Ovary (tissue), 9 donors: ENCODE data around the gene CACNA2D3. TPM values are rescaled to one million over a fixed set of nuclear protein-coding genes. Genes with fewer than 3 reads are reported as not detected.

Experiments
- DNase-seq, 5 donors: peaks; one replicate each; pipeline ENCODE4 v3.0.0-alpha.2; 2019 to 2020
- H3K27ac ChIP-seq, 2 donors: fragments of 200-600 bp; one replicate each; pipeline versions ENCODE4 v1.5.1 to v1.8.0; 2019 to 2022
- H3K27me3 ChIP-seq: fragments of 200-600 bp; one replicate; pipeline ENCODE4 v1.8.0; 2022
- H3K36me3 ChIP-seq: fragments of 200-600 bp; sonication (generic); one replicate; pipeline ENCODE4 v1.5.1; 2019
- H3K4me1 ChIP-seq: one replicate; pipeline ENCODE4 v1.8.1; 2013; ENCODE audit warnings: mild to moderate bottlenecking, moderate library complexity; ENCODE audit not compliant: insufficient read depth
- H3K4me3 ChIP-seq: fragments of 200-600 bp; sonication (generic); one replicate; pipeline ENCODE4 v1.5.1; 2017
- H3K9me3 ChIP-seq, 2 donors: fragments of 200-600 bp in 1 of 2; sonication (generic) in 1 of 2; one replicate each; pipeline versions ENCODE4 v1.5.1 to v1.8.1; 2013 to 2019; ENCODE audit warnings: mild to moderate bottlenecking in 1 of 2, moderate library complexity in 1 of 2
- EP300 ChIP-seq: sonication (generic); formaldehyde crosslinking; IDR thresholded peaks from one replicate; pipeline ENCODE4 v1.6.1; 2017; ENCODE audit warnings: antibody characterized with exemption
- POLR2A ChIP-seq: fragments of 450-650 bp; IDR thresholded peaks from one replicate; pipeline ENCODE4 v1.6.1; 2017; ENCODE audit warnings: antibody characterized with exemption, mild to moderate bottlenecking, moderate library complexity
- WGBS, 3 donors: extraction: QIAGEN DNeasy Blood & Tissue Kit in 1 of 3; methylation state at CpG; one replicate each; pipeline versions ENCODE4 v1.1.5 to v1.1.7; 2013 to 2017; 5-methylcytosine and 5-hydroxymethylcytosine counted together
- intact Hi-C, 4 donors: fragments of 100-400 bp; cut with DNase I; formaldehyde crosslinking; loops; one replicate each; pipeline versions ENCODE4 v1.11.0 to v1.15.1; 2022 to 2023
- polyA plus RNA-seq, 2 donors: library from polyadenylated mRNA; stranded (reverse); fragments of 200-250 nt in 1 of 2; fragments of 350-450 nt in 1 of 2; fragmentation: Illumina TruSeq in 1 of 2; extraction: RNeasy Lipid Tissue Mini Kit (QIAGEN cat#74804) in 1 of 2; gene quantifications; one replicate each; pipeline ENCODE4 v1.2.3, GENCODE V29; 2013 to 2014
- total RNA-seq, 7 donors: library from RNA; depleted of rRNA in 2 of 7; stranded (reverse); fragments of >200 nt in 2 of 7; fragmentation: NEBNext Ultra II Directional in 3 of 7; extraction: Animal tissue kit (Norgen Biotek cat#: 25700) in 3 of 7; gene quantifications; one replicate each; pipeline versions ENCODE4 v1.1.0 to v1.2.4, GENCODE V29; 2016 to 2023
- TF ChIP-seq, protein P1 (sequence below), 3 donors: fragments of 450-650 bp in 2 of 3; fragments of 200-600 bp in 1 of 3; IDR thresholded peaks; one replicate each; pipeline versions ENCODE4 v1.5.1 to v1.8.0; 2016 to 2022; ENCODE audit warnings: antibody characterized with exemption in 3 of 3, mild to moderate bottlenecking in 1 of 3
- donor health status: DM: no; HTN: no; CAD: no; lungs with moderate emphysema.
- donor health status: DM: no; HTN: no; CAD: no.
- donor health status: Bipolar disorder and iron deficiency.
- donor health status: DM: yes; HTN: yes; CAD: no.
- donor health status: DM: no; HTN: no; CAD: no.
- donor health status: DM: yes; HTN: yes; CAD: no.

CACNA2D3 gene
- total and polyA plus RNA-seq, 9 donors, result 2.0 to 10.1 (median 4.7) TPM

DNA sequence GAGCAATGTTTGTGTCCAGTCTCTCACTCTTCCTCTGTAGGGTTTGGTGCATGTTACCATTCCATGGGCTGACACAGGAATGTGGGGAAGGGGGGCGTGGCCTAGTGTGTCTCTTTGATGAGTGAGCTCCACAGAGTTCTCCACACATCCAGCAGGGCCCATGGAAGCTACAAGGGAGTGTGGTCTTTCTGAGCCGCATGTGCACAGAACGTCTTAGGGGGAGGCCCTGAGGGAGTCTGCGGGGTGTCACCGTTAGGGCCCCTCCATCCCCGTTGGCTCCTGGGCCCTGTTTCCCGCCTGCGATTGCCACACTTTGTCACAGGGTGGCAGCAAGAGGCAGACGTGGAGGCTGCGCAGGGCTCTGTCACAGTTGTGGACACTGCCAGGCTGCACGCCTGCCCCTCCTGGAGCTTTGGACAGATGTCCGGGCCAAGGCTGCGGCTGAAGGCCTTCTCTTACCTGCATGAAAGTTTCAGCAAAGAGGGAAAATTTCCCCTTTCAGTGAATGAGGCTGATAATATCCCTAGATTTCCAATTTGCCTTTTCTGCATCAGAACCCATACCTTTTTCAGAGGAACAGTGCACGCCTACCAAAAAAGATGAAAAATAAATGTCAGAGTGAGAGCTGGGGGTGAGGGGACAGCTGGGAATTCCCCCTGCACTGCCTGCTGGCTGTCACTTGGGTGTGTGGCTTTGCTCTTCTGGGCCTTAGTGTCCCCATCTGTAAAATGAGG, 24.3 kb downstream of the CACNA2D3 start:
- Histone ChIP-seq H3K9me3 (no peaks in the 10 kb centered on the region), H3K27me3 (no peaks in the 10 kb centered on the region), H3K4me1 (peaks cover 4% of the 10 kb centered on the region), H3K4me3 (no peak overlapping the region), H3K27ac (no peak overlapping the region), H3K36me3 (no peaks in the 10 kb centered on the region)
- peak; percentile 11 to 54 (median 45) for DNase-seq
- 11 to 19% (median 18%) methylated on average over 14 of the region's 14 CpGs for WGBS, 3 donors
- no peak for TF ChIP-seq EP300
- TF ChIP-seq, protein P1, sequence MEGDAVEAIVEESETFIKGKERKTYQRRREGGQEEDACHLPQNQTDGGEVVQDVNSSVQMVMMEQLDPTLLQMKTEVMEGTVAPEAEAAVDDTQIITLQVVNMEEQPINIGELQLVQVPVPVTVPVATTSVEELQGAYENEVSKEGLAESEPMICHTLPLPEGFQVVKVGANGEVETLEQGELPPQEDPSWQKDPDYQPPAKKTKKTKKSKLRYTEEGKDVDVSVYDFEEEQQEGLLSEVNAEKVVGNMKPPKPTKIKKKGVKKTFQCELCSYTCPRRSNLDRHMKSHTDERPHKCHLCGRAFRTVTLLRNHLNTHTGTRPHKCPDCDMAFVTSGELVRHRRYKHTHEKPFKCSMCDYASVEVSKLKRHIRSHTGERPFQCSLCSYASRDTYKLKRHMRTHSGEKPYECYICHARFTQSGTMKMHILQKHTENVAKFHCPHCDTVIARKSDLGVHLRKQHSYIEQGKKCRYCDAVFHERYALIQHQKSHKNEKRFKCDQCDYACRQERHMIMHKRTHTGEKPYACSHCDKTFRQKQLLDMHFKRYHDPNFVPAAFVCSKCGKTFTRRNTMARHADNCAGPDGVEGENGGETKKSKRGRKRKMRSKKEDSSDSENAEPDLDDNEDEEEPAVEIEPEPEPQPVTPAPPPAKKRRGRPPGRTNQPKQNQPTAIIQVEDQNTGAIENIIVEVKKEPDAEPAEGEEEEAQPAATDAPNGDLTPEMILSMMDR (IDR thresholded peaks at IDR 0.05), result peak in 2 of 3 donors; percentile 11 to 44
- intact Hi-C loops, result no loop called here

DNA sequence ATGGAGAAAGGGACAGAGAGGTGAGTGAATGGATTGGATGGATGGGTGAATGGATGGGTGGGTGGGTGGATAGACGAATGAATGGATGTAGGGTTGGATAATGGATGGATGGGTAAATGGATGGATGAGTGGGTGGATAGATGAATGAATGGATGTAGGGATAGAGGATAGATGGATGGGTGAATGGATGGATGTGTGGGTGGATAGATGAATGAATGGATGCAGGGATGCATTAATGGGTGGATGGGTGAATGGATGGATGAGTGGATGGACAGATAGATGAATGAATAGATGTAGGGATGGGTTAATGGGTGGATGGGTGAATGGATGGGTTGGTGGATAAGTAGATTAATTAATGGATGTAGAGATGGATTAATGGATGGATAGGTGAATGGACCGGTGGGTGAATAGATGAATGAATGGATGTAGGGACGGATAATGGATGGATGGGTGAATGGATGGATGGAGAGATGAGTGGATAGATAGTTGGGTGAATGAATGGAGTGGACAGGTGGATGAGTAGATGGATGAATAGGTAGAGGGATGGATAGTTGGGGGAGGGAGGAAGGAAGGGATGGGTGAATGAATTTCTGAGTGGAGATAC, 28.6 kb downstream of the CACNA2D3 start:
- Histone ChIP-seq H3K27ac (no peak overlapping the region), H3K4me1 (peaks cover 6% of the 10 kb centered on the region), H3K9me3 (no peaks in the 10 kb centered on the region), H3K36me3 (no peaks in the 10 kb centered on the region), H3K4me3 (no peak overlapping the region), H3K27me3 (no peaks in the 10 kb centered on the region)
- no peak for DNase-seq
- TF ChIP-seq POLR2A, result no peak
- 93 to 96% (median 94%) methylated on average over 3 of the region's 3 CpGs for WGBS, 3 donors
- intact Hi-C loops, result no loop called here

DNA sequence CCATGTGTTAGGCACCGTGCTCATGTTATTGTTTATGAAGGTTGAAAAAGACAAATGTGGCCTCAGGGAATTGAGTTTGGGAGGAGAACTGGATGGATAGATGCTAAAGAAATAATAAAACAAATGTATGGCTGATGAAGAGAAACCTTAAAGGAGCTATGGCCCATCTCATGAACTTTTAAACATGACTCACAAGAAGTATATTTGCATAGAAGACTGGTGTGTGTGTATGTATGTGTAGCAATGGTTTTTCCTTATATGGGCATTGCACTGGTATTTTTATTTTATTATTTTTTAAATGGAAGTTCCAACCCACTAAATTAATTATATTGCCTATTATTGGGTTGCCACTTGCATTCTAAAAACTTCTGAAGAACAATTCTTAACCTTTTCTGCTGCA, 31.1 kb downstream of the CACNA2D3 start:
- WGBS, 3 donors, result 34 to 69% (median 58%) methylated on average over 1 of the region's 1 CpG
- peaks cover 3% of the 10 kb centered on the region for H3K4me1 ChIP-seq
- intact Hi-C loops, result no loop called here
- DNase-seq, result no peak
- H3K4me3 ChIP-seq, result no peak overlapping the region
- H3K27ac ChIP-seq, result no peak overlapping the region
- TF ChIP-seq, protein P1 (IDR thresholded peaks at IDR 0.05), result no peak
- no peak for TF ChIP-seq EP300
- no peak for TF ChIP-seq POLR2A
- H3K9me3 ChIP-seq, result no peaks in the 10 kb centered on the region
- no peaks in the 10 kb centered on the region for H3K27me3 ChIP-seq
- H3K36me3 ChIP-seq, result no peaks in the 10 kb centered on the region

DNA sequence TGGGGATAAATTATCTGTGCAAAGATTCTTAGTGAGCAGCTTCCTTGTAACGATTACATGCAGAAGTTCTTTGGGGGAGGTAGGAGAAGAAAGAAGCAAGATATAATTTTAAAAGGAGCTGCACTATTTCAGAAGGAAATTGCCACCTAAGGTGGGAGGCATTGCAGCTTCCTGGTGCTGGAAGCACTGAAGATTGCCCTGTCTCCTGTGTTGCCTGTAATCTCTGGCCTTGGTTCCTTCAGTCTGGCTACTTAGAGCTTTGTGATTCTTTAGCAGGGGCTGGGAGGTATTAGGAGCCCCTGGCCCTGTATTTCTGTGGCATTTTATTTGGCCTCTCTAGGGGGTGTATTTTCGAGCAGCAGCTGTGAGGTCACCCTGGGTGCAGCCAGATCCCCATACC, 35.5 kb downstream of the CACNA2D3 start:
- 56 to 59% (median 57%) methylated on average over 2 of the region's 2 CpGs for WGBS, 3 donors
- Histone ChIP-seq H3K9me3 (no peaks in the 10 kb centered on the region), H3K36me3 (no peaks in the 10 kb centered on the region), H3K4me3 (no peak overlapping the region), H3K4me1 (peaks cover 2% of the 10 kb centered on the region), H3K27me3 (no peaks in the 10 kb centered on the region), H3K27ac (no peak overlapping the region)
- DNase-seq, result no peak
- TF ChIP-seq POLR2A (no peak), EP300 (no peak)
- TF ChIP-seq, protein P1 (IDR thresholded peaks at IDR 0.05), result no peak
- intact Hi-C loops, result no loop called here

DNA sequence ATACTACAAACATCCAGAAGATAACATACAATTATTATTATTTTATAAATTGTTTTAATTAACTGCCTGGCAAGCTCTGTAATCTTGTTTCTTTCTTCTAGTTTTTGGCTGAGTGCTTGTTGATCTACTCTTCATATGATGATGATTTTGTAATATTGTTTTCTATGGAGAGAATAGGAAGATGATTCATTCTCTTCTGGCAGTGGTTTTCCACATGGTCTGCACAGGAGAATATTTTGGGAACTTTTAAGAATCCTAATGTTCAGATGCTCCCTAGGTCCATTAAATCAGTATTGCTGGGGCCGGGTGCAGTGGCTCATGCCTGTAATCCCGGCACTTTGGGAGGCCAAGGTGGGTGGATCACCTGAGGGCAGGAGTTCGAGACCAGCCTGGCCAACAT, 37.6 kb downstream of the CACNA2D3 start:
- no peaks in the 10 kb centered on the region for H3K36me3 ChIP-seq
- intact Hi-C loops, result no loop called here
- TF ChIP-seq EP300 (no peak), POLR2A (no peak)
- TF ChIP-seq, protein P1 (IDR thresholded peaks at IDR 0.05), result no peak

More for the DNA sequence above, 37.6 kb downstream of the CACNA2D3 start:
- no peak for DNase-seq
- 32 to 50% (median 38%) methylated on average over 3 of the region's 3 CpGs for WGBS, 3 donors
- Histone ChIP-seq H3K9me3 (no peaks in the 10 kb centered on the region), H3K4me1 (peaks cover 1% of the 10 kb centered on the region), H3K4me3 (no peak overlapping the region), H3K27ac (no peak overlapping the region), H3K27me3 (no peaks in the 10 kb centered on the region)
